Kidney (tissue), 2 donors: Measurements from ENCODE around the gene ALPK1. TPM values are rescaled to one million over a fixed set of nuclear protein-coding genes. Genes with fewer than 3 reads are reported as not detected.

ENCODE experiments used
- polyA plus RNA-seq: library from polyadenylated mRNA; stranded (reverse); fragments of 350-450 nt; fragmentation: Illumina TruSeq; extraction: RNeasy Lipid Tissue Mini Kit (QIAGEN cat#74804); gene quantifications from one replicate; pipeline ENCODE4 v1.2.3, GENCODE V29; 2014; ENCODE audit warnings: low read depth, low replicate concordance; ENCODE audit not compliant: insufficient read depth
- total RNA-seq: library from RNA; stranded (reverse); fragmentation: NEBNext Ultra II Directional; extraction: Animal tissue kit (Norgen Biotek cat#: 25700); gene quantifications from one replicate; pipeline ENCODE4 v1.2.1, GENCODE V29; 2021
- donor health status: DM: yes; HTN: yes; CAD: no.

The ALPK1 gene
- total and polyA plus RNA-seq, 2 donors from 2014 or later = 5.9 to 33.5 TPM

Other genes starting within 250 kb of the ALPK1 start
- gene FAM241A, start 151.9 kb upstream of the ALPK1 start, total RNA-seq = 2.9 TPM
- 1.9 TPM for gene FAM241A, start 151.9 kb upstream of the ALPK1 start, polyA plus RNA-seq
- 20.3 TPM for gene AP1AR, start 65.6 kb upstream of the ALPK1 start, total RNA-seq
- gene AP1AR, start 65.6 kb upstream of the ALPK1 start, polyA plus RNA-seq = 8.7 TPM
- gene TIFA, start 11.5 kb upstream of the ALPK1 start, total RNA-seq = 11.5 TPM
- gene TIFA, start 11.5 kb upstream of the ALPK1 start, polyA plus RNA-seq = 5.0 TPM
- not detected for gene NEUROG2, start 218.8 kb downstream of the ALPK1 start, total RNA-seq
- not detected for gene NEUROG2, start 218.8 kb downstream of the ALPK1 start, polyA plus RNA-seq